HTR-8/SVneo (cell line): ENCODE results near the gene MUC2.

Experiments
- DNase-seq: peaks from one replicate; pipeline ENCODE4 v3.0.0; 2011; ENCODE audit warnings: low spot score, mixed read lengths; ENCODE audit not compliant: insufficient read length
- FAIRE-seq: peaks from 2 replicates; lab custom pipeline; 2011; peaks lifted over from hg19 to GRCh38; lab: Jason Lieb, UNC

Gene MUC2

DNA sequence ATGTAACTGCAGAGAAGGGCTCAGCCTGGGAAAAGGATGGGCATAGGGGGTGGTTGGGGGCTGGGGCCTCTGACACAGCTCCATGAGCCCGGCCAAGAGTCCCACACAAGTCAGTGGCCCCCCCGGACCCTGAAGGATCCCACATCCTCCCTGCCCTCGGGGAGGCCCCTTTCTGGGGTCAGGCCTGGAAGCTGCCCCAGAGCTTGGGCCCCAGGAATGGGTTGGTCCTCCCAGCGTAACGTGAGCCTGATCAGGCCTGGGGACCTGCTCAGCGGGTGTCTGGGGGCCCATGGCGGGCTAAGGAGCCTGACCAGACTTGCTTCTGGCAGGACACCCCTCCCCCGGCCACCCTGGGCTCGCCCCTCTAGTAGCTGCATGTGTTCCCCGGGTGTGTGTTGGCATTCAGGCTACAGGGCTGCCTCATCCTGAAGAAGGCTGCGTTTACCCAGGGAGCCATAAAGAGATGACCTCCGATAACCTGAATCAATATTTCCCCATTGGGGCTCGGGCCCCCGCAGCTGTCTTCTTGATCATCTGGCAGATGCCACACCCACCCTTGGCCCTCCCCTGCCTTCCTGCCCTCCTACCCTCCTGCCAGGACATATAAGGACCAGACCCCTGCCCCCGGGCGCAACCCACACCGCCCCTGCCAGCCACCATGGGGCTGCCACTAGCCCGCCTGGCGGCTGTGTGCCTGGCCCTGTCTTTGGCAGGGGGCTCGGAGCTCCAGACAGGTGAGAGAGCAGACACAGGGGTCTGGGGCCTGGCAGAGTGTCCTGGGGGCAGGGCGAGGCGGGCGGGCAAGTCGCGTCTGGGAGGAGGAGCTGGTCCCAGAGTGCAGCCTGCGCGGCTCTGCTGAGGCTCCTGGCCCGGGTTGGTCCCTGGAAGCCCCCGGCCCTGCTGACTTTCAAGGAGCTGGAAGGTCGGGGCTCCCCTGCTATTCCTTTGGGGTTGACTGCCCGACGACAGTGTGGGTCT, at the start of gene MUC2:
Gene MUC2 (plus strand): TSS at position 631 of the 978 bp plus-strand sequence.
- no peak for FAIRE-seq

DNA sequence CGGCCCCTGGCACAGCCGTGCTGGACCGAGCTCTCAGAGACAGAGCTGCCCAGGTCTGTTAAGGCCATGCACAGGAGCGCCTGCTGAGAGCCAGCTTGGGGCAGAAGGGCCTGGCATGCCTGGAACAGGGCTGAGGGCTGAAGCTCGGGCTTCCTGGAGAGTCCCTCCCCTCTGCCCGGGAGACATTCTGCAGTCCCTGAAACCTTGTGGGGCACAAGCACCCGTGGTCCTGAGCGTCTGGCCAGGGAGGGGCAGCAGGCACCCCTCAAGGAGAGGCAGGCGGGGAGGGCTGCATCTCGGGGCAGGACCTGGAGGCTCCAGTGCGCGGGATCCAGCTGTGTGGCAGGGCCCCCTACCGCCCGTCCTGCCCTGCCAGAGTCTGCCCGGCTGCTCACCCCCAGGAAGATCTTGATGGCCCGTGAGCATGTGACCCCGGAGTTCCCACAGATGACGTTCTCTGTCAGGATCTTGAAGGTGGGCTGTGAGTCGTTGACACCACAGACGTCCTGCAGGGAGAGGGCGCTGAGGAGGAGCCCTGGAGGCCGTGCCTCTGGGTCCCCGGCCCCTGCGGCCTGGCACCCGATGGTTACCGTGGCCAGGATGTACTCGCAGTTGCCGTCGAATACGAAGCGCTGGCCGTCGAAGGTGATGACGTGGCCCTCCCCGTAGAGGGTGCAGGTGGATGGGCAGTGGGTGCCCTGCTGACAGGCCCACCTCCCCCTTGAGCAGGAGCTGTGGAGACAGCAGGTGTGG, 49.1 kb upstream of the MUC2 start:
- DNase-seq (no peak), FAIRE-seq (no peak)

More for the DNA sequence above, at the start of gene MUC2:
- peak; percentile 31 for DNase-seq

DNA sequence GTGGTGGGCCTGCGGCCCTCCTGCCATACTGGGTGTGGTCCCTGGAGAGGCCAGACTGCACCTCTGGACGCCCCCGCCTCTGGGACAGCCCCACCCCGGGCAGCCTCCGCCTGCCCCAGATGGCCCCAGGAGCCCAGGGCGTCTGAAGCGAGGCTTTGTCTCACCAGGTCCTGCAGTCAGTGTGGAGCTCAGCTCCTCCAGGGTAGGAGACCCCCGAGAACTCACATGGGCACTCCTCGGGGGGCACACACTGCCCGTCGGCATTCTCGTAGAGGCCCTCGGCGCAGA, 48.6 kb upstream of the MUC2 start:
- no peak for FAIRE-seq

DNA sequence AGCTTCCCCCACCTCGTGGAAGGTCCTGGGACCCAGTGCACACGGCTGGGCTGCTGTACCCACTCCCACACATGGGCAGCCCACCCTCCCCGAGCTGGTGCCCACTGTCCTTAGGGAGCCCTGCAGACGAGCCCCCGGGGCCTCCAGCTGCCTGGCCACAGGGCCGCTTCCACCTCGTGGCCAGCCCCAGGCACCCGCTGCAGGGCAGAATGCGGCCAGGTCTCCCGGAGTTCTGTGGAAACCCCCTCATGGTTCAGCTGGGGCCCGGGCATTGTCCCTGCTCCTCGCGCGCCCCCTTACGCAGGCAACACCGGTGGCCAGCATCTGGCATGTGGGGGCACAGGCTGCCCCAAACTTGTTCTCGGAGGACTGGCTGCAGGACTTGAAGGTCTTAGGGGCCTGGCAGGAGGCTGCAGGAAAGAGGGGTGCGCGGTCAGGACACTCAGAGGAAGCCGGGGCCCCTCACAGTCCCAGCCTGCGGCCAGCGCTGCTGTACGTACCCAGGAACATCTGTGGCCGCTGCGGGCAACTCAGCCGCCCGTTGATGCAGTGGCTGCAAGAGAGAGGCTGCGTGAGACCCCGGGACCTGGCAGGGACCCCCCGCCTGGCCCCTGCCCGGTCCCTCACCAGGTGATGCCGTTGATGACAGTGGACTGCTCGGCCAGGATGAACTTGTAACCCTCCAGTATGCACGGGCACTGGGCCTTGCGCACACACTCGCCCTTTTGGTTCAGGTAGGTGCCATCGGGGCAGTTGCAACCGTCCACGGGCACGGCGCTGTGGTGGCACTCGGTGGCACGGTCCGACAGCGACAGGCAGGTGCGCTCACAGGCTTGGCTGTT, 47.8 kb upstream of the MUC2 start:
- DNase-seq (no peak), FAIRE-seq (no peak)

More for the DNA sequence above, 48.6 kb upstream of the MUC2 start:
- DNase-seq = no peak

DNA sequence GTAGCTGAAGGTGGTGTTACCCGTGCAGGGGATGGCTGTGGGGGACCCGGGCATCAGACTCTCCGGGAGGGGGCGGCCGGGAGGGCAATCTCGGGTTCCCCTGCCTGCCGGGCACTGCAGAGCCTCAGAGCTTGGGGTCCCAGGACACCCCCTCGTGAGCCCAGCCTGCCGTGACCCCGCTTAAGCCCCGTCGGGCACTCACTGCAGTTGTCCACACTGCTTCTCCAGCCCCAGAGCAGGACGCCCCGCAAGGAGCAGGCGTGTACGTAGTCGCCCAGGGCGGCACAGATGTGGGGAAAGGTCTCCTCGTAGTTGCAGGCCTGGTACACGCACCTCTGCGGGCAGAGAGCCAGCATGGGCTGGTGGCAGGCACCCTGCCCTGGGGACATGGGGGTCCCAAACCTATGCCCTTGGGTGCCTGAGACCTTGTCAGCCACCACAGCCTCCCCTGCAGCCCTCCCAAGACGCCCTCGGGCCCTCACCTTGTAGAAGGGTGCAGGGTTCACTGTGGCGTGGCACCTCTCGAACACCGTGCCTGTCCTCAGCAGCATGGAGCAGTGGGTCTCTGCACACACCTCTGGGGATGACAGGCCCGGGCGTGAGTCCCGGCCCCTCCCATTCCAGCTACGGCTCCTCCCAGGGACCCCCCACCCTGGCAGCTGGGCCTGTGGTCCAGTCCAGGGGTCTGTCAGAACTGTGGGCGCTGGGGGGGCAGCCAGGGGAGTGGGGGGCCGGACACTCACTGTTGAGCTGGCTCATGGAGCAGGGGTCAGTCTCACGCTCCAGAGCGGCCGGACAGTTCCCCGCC, 47.0 kb upstream of the MUC2 start:
- FAIRE-seq = no peak

DNA sequence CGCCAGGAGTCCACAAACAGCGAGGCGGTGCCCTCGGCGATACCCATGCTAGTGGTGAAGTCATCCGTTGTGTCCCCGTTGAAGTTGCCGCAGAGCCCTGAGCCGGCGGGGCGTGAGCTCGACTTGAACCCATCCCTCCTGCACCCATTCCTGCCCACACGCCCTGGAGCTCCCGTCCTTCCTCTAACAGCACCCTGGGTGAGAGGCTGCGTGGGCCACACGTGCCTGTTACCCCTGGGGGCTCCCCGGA, 46.5 kb upstream of the MUC2 start:
- FAIRE-seq = no peak
- no peak for DNase-seq

More for the DNA sequence above, 47.0 kb upstream of the MUC2 start:
- no peak for DNase-seq

DNA sequence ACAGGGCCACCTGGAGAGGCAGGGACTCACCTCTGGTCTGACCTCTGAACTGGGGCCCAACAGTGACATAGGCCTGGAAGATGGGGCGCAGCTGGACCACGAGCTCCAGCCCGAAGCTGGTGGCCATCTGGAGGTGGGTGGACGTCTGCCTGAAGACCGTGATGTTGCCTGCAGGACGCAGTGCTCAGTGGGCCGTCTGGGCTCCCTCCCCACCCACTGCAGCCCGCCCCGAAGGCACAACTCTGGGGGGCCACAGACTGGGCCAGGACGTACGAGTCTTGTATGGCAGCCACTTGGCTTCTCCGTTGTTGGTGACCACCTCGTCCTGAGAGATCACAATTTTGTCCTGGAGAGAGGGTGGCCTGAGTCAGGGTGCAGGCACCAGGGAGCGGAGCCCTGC, 46.1 kb upstream of the MUC2 start:
- no peak for DNase-seq
- no peak for FAIRE-seq

DNA sequence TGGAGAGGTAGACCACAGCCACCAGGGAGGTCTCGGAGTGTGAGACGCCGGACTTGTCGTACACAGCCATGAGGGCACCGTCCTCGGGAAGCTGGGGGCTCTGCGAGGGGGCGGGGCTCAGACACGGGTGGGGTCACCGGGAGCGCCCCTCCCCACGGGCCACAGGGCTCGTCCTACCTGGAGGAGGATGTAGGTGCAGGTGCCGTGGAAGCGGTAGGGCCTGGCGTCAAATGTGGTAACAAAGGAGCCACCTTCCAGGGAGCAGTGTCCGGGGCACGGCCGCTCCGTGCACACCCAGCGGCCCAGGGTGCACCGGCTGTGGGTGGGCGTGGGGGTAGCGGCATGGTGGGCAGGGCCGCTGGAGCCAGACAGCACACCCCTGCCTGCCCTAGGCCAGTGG, 45.6 kb upstream of the MUC2 start:
- no peak for DNase-seq
- FAIRE-seq = no peak

DNA sequence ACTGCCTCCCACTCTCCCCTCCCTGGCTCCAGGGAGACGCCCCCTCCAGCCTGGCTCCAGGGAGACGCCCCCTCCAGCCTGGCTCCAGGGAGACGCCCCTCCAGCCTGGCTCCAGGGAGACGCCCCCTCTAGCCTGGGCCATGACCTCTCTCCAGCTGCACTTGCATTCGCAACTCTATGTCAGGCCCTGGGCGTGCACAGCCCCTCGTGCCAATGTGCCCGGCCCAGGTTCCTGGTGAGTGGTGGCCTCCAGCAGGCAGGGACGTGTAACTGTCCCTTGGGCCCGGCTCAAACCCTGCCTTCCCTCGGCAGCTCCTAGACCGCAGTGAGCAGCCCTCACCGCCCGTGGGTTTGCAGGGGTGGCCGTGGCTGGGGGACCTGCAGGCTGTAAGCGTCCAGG, 45.0 kb upstream of the MUC2 start:
- FAIRE-seq (no peak), DNase-seq (no peak)

DNA sequence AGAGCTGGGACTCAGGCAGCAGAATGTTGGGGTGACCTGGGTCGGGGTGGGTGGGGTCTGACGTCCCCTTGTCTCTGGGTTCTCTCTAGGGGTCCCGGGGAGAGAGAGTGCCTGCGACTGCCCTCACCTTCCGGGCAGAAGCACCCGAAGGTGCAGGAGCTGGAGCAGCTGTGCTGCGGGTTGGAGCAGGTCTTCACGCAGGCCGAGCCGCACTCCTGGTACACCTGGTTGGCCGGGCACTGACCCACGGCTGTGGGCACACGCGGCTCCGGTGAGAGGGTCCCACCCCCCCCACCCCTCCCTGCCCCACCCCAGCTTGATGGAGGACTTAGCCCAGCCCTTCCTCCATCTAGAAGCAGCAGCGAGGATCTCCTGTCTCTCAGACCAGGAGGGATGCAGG, 44.6 kb upstream of the MUC2 start:
- FAIRE-seq = no peak
- no peak for DNase-seq

DNA sequence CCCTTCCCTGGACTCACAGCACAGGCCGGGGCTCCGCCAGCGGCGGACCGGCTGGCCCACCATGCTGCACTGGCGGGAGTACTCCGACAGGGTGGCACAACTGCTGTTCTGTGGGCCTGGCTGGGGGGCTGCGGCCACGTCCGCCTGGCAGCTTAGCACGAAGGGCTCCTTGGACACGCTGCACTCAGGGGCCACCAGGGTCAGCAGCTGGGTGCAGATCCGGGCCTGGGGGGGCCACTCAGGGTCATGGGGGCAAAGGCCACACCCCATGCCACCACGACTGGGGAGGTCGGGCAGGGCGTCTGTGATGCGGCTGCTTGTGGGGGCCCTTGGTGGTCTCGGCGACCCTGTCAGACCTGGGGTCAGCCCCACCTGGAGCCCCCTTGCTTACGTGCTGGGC, 44.1 kb upstream of the MUC2 start:
- FAIRE-seq (no peak), DNase-seq (no peak)

DNA sequence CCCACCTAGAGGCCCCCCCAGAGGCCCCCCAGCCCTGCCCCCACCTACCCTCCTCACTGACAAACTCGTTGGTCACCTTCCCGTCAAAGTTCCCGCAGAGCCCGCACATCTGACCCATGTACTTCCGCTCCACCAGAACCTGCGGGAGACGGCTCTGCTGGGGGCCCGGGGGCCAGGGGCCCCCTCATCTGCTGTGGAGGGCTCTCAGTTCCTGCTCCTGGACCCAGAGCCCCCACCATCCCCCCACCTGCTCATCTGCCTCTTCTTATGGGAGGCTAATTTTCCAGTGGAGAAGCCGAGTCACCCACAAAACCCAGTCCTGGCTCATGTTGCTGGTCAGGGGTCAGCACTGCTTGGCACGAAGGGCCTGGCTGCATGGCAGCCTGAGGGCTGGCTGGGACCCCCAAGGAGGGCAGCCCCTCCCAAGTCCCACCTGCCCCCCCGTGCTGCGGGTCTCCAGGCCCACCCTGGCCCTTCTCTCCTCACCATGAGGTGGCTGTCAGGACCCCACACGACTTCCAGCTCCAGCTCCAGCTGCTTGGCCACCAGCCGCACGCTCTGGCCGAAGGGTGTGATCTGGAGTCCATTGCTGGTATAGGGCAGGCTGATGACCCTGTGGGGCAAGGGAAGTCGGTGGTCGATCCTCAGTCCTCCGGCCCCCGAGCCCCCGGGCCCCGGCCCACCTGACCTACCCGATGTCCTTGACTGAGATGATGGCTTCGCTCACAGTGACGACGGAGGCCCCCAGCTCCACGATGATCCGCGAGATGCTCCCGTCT, 43.4 kb upstream of the MUC2 start:
- DNase-seq (no peak), FAIRE-seq (no peak)

DNA sequence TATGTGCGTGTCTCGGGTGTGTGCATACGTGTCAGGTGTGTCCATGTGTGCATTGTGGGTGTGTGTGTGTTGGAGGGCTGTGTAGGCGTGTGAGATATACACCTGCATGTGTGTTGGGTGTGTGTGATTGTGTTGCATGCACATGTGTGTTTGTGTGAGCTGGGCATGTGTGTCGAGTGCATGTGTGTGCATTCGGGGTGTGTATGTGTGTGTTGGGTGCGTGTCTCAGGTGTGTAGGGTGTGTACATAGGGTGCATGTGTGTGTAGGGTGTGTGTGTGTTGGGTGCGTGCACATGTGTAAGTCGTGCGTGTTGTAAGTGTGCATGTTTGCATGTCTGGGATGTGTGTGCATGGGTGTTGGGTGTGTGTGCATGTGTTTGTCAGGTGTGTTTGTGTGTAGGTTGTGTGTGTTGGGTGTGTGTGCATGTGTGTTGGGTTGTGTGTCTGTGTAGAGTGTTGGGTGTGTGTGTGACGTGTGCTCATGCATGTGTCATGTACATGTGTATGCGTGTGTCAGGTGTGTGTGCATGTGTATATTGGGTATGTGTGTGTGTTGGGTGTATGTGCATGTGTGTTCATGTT, 42.3 kb upstream of the MUC2 start:
- DNase-seq = no peak
- peak; percentile 98 for FAIRE-seq

DNA sequence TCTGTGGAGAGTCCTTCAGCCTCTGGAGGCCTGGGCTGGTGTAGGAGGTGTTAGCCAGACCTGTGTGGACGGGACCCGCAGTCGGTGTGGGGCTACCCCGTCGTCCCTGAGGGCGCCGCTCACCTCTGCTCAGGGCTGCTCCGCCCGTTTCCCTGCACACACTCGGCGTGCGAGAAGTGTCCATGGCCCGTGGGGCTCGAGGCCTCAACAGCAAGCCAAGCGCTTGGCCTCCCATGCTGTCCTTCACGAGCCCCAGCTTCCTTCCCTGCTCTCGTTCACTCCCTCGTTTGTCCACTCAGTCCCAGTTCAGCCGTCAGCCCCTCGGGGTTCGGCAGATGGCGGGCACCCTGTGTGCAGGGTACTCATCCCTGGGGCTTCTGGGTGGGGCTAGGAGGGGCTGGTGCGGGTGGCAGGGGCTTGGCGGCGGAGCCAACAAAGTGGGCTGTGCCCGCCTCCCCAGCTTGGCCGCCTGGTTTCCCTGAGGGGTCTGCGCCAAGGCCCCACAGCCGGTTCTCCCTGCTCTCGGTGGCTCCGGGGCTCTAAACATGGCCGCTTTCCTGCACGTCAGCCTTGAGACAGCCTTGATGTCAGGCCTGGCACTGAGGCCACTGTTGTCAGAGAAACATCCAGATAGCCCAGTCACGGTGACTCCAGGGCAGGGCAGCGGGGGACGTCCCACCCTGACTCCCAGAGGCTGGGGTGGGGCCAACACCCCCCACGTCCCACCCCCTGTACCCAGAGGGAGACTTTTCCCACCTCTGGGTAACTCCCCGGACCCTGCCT, 41.5 kb upstream of the MUC2 start:
- DNase-seq = no peak
- no peak for FAIRE-seq

DNA sequence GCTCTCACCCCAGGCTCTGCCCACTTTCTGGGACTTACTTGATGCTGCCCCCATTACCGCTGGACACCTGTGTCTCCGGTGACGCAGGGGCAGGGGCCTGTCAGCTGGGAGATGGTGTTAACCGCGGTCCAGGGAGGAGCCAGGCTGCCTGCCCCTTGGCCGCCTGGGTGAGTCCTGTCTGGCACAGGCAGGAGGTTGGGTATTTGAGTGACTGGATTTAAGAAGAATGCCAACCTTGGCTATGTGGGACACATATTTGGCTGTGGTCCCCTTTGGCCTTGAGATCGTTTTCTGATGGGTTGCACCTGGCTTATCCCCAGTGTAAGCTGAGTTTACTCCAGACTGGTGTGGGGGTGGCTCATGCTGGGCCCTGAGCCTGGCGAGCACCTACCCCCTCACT, 40.7 kb upstream of the MUC2 start:
- FAIRE-seq (no peak), DNase-seq (no peak)

DNA sequence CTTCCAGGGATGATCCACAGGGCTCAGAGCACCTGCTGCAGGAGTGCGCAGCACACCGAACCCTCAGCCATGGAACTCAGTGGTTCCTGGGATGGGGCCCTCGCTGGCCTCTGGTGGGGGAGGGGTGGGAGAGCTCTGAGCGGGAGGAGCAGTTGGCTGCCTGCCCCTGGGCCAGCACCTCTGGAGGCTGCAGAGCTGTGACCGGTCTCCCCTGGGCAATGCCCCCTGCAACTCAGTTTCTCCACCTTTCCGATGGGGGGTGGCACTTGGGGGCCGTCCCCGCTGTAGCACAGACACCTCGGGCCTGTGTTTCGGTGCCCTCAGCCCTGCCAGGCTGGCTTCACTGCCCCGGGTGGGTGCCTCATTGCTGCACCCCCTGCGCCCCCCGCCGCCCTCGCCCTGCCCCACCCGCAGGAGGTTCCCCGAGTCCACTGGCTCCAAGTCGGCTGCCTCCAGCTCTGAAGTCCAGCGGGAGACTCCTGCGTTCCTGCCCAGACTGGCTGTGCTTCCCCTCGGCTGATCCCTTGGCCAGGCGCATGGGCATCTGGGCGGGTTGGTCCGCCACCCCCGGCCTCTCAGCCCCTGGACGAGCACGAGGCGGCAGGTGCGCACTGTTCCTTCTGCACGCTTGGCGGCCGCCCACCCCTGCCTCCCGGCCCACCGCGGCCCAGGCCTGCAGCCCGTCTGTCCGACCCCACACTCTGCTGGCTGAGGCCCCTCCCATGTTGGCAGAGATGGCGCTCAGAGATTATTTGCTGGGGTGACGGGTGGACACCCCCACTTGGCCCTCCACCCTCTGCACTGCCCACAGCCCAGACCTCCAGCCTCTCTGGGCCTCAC, 40.0 kb upstream of the MUC2 start:
- FAIRE-seq = no peak
- no peak for DNase-seq

DNA sequence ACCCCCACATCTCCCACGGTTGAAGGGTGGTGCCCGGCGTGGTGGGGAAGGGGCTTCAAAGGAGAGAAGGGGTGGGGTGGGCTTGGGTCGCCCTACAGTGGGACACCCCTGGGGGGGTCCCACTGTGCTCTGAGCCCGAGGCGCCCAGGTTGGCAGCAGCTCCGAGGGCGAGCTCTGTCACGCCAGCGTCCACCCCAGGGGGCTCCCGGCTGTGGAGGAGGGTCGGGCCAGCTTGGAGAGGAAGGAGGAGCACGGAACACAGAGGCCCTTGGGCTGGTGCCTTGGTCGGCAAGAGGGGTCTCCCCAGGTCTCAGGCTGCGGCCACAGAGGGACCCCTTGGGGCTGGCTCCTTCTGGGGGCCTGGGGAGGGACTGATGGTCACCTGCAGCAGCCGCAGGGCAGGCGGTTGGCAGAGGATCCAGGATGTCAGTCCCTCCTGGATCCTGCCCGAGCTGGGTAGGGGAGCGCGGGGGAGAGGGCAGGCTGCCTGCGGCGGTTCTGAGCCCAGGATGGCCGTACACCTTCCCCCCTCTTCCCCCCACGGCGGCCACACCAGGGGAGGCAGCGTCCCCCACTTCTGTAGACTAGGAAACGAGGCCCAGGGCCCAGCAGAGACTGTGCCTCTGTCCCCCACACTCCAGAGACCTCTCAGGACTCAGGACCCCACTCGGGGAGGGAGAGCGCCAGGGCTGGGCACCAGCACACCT, 38.9 kb upstream of the MUC2 start:
- DNase-seq (no peak), FAIRE-seq (no peak)
